ENCODE data around the gene FCRLB. TPM values are rescaled to one million over a fixed set of nuclear protein-coding genes. Genes with fewer than 3 reads are reported as not detected.

Gene FCRLB
- total RNA-seq, 1 donor from 2014 or later: 0.26 TPM

DNA sequence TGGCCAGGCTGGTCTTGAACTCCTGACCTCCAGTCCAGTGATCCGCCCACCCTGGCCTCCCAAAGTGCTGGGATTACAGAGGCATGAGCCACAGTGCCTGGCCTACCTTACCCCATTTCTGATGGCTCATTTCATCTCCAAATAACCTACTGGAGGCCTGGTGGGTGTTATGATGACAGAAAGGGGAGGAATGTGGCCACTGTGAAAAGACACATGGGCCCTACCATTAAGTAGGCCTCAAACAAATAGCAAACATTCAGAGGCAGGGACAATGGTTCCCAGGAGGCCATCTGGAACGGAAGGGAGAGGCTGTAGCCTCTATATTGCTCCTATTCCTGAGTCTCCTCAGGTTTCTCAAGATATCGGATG is 15.2 kb upstream of the FCRLB start:
- TF ChIP-seq CTCF (IDR thresholded peaks at IDR 0.05; ENCODE audit: insufficient read depth, low read length, severe bottlenecking): no peak
- DNase-seq (ENCODE audit: low read depth): peak; percentile 56
- FAIRE-seq: no peak
- Histone ChIP-seq H3K27me3 (ENCODE audit: control insufficient read depth, insufficient read depth, low read length) (no peaks in the 10 kb centered on the region), H3K4me3 (ENCODE audit: low read depth, low read length) (no peak overlapping the region), H3K36me3 (ENCODE audit: control insufficient read depth, insufficient read depth, low read length) (no peaks in the 10 kb centered on the region)

DNA sequence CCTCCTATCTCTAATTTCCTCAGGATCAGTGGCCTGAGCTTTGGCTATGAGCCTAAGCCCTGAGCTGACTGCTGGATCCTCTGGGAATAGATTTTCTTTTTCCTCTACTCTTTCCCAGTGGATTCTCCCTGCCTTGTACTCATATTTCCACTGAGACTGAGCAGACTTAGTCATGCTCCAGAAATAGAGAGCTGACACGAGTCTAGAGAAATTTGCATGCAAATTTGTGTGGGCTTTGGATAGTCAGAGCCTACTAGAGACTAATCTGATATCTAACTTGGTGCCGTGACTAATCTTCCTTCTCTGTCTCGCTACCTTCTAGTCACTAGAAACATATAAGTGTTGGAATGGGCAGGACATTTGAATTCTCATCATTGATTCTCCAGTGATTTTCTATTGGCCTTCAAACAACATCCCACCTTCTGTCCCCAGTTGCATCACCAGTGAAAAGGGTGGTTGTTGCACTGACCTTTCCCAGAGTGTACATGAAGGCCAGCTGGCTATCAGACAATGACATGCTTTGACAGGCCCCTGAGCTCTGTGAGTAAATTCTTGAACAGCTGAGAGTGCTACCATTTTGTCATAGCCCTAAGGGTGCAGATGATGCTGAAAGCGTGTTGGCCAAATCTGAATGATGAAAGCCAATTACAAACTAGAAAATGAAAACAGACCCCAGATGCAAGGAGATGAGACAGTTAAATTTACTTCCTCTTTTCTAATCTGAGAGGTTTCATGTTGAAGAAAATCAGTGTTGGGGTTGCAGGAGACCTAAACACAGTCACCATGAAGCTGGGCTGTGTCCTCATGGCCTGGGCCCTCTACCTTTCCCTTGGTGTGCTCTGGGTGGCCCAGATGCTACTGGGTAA is 14.6 kb upstream of the FCRLB start, which contains the start of gene FCRLA:
Gene FCRLA (plus strand): TSS at position 748 of the 866 bp plus-strand sequence. CDS start 36 bp downstream, at position 784.
- no peak within 1 kb of the TSS for H3K4me3 ChIP-seq (ENCODE audit: low read depth, low read length)
- DNase-seq (ENCODE audit: low read depth): peak; percentile 98
- no peak for TF ChIP-seq CTCF (IDR thresholded peaks at IDR 0.05; ENCODE audit: insufficient read depth, low read length, severe bottlenecking)
- H3K36me3 ChIP-seq (ENCODE audit: control insufficient read depth, insufficient read depth, low read length): no peaks in the 10 kb centered on the region
- FAIRE-seq: peak; percentile 60
- H3K27me3 ChIP-seq (ENCODE audit: control insufficient read depth, insufficient read depth, low read length): no peaks in the 10 kb centered on the region

DNA sequence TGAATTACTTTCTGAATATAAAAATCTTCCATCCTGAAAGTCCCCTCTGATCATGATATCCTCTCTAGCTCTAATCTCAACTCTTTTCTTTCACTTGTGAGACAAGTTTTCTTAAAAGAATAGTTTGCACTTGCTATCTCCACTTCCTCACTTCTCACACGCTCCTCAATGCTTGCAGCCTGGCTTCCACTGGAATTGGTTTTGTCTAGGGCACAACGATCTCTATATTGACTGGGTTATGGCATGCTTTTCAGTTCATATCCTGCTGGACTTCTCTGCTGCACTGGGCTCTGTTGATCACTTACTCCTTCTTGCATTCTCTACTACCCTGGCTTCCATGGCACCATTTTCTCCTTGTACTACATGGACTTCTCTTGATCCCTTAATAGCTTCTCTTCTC is 13.8 kb upstream of the FCRLB start:
- TF ChIP-seq CTCF (IDR thresholded peaks at IDR 0.05; ENCODE audit: insufficient read depth, low read length, severe bottlenecking): no peak
- DNase-seq (ENCODE audit: low read depth) (no peak), FAIRE-seq (no peak)
- H3K27me3 ChIP-seq (ENCODE audit: control insufficient read depth, insufficient read depth, low read length): no peaks in the 10 kb centered on the region
- H3K36me3 ChIP-seq (ENCODE audit: control insufficient read depth, insufficient read depth, low read length): no peaks in the 10 kb centered on the region
- no peak overlapping the region for H3K4me3 ChIP-seq (ENCODE audit: low read depth, low read length)

DNA sequence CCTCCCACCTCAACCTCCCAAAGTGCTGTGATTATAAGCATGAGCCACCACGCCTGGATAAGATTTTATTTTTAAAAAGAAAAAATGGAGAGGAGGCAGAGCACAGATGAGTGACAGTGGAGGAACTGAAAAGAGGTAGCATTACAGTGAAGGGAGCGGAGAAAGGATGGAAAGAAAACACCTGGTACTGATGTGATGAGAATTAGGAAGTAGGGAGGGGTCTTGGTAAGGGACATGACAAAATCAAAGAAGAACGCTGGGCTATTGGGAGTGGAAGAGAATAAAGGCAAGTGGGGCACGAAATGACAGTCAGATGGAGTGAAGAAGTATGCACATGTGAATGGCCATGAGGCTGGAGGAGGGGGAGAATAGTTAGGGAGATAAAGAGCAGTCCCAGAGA is 12.0 kb upstream of the FCRLB start:
- H3K4me3 ChIP-seq (ENCODE audit: low read depth, low read length): no peak overlapping the region
- no peak for TF ChIP-seq CTCF (IDR thresholded peaks at IDR 0.05; ENCODE audit: insufficient read depth, low read length, severe bottlenecking)
- H3K36me3 ChIP-seq (ENCODE audit: control insufficient read depth, insufficient read depth, low read length): no peaks in the 10 kb centered on the region
- DNase-seq (ENCODE audit: low read depth) (no peak), FAIRE-seq (no peak)
- H3K27me3 ChIP-seq (ENCODE audit: control insufficient read depth, insufficient read depth, low read length): no peaks in the 10 kb centered on the region

- DNase-seq (ENCODE audit: low read depth) (no peak), FAIRE-seq (no peak)
- TF ChIP-seq CTCF (IDR thresholded peaks at IDR 0.05; ENCODE audit: insufficient read depth, low read length, severe bottlenecking): no peak
- no peaks in the 10 kb centered on the region for H3K36me3 ChIP-seq (ENCODE audit: control insufficient read depth, insufficient read depth, low read length)
- H3K4me3 ChIP-seq (ENCODE audit: low read depth, low read length): no peak overlapping the region
- no peaks in the 10 kb centered on the region for H3K27me3 ChIP-seq (ENCODE audit: control insufficient read depth, insufficient read depth, low read length)
Observed at GRCh38 chr1:161710560-161710959, 10.8 kb upstream of the FCRLB start.
